Measurements from ENCODE around the gene PRKAB2. TPM values are rescaled to one million over a fixed set of nuclear protein-coding genes. Genes with fewer than 3 reads are reported as not detected.
A peak's percentile ranks its signal among the peaks of the same experiment; 100 is the strongest.

PRKAB2 gene
- total RNA-seq, 1 donor from 2014 or later = 23.2 TPM

DNA sequence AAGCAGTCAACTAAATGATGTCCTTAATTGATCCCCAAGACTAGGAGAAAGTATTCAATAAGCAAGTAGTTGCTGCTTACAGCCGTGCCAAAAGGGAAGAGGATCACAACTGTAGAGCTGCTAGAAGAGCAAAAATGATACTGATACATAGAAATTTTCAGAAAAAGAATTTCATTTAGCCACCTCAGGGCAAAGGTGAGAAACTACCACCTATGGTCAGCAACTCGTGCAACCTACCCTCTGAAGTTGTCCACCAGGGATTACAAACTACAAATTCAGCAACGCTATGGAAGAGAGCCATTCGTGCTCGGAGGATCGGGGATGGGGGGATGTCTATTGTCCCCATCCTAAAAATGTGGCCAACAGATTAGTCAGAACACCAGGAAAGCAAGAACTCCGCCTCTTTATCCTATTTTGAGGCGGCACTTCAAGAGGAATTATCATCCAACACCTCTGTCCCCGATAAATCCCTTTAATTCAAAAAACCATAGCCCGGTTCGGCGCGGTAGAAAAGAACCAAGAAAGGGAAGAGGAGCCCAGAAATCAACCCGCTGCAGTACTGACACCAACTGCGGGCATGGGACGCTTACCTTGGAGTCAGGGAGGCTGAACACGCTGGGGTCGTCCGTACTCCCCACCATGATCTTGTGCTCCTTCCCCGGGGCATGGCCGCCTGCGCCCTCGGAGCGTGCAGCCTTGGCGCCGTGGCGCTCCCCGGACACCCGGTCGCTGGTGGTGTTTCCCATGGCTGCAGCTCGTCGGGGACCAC is 687 bp downstream of the PRKAB2 start:
- Histone ChIP-seq H3K36me3 (ENCODE audit: control insufficient read depth, insufficient read depth, low read length) (peaks cover 1% of the 10 kb centered on the region), H3K4me3 (ENCODE audit: low read depth, low read length) (peak overlapping the region; percentile 91), H3K27me3 (ENCODE audit: control insufficient read depth, insufficient read depth, low read length) (no peaks in the 10 kb centered on the region)
- FAIRE-seq = no peak
- TF ChIP-seq, protein P1, sequence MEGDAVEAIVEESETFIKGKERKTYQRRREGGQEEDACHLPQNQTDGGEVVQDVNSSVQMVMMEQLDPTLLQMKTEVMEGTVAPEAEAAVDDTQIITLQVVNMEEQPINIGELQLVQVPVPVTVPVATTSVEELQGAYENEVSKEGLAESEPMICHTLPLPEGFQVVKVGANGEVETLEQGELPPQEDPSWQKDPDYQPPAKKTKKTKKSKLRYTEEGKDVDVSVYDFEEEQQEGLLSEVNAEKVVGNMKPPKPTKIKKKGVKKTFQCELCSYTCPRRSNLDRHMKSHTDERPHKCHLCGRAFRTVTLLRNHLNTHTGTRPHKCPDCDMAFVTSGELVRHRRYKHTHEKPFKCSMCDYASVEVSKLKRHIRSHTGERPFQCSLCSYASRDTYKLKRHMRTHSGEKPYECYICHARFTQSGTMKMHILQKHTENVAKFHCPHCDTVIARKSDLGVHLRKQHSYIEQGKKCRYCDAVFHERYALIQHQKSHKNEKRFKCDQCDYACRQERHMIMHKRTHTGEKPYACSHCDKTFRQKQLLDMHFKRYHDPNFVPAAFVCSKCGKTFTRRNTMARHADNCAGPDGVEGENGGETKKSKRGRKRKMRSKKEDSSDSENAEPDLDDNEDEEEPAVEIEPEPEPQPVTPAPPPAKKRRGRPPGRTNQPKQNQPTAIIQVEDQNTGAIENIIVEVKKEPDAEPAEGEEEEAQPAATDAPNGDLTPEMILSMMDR (IDR thresholded peaks at IDR 0.05; ENCODE audit: insufficient read depth, low read length, severe bottlenecking) = no peak
- DNase-seq (ENCODE audit: low read depth) = peak; percentile 18

DNA sequence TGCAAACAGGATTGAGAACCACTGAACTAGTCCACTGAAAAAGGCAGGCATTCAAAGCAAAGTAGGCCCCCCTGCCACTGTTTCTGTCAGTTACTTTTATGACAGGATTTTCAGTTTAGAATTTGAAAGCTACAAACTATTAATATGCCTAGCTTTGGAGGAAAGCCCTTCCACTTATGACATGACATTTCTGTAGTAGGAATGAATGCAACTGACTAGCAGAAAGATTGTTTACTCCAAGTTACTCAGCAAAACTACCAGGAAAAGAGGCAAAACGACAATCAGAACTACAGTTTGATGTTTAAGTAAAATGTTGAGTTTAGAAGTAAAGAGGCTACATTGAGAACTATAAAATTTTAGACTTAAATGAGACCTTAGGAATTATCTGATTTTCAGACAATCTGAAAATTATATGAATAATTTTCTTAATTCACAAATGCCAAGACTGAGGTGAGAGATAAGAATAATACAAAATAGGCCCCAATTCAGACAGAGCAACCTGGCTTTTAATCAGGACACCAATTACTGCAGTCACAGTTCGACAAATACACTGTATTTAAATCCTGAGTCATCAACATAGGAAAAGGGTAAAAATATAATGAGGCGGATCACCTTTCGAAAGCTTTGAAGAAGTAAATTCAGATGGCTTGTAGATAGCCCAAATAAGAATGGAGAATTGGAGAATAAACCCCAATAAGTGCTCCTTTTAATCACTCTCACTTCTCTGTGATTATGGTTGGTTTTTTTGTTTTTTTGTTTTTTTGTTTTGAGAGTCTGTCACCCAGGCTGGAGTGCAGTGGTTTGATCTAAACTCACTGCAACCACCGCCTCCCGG is 2.2 kb downstream of the PRKAB2 start:
- DNase-seq (ENCODE audit: low read depth) (peak; percentile 30), FAIRE-seq (no peak)
- Histone ChIP-seq H3K4me3 (ENCODE audit: low read depth, low read length) (peak overlapping the region; percentile 5), H3K36me3 (ENCODE audit: control insufficient read depth, insufficient read depth, low read length) (peaks cover 5% of the 10 kb centered on the region), H3K27me3 (ENCODE audit: control insufficient read depth, insufficient read depth, low read length) (no peaks in the 10 kb centered on the region)
- TF ChIP-seq, protein P1 (IDR thresholded peaks at IDR 0.05; ENCODE audit: insufficient read depth, low read length, severe bottlenecking) = no peak

DNA sequence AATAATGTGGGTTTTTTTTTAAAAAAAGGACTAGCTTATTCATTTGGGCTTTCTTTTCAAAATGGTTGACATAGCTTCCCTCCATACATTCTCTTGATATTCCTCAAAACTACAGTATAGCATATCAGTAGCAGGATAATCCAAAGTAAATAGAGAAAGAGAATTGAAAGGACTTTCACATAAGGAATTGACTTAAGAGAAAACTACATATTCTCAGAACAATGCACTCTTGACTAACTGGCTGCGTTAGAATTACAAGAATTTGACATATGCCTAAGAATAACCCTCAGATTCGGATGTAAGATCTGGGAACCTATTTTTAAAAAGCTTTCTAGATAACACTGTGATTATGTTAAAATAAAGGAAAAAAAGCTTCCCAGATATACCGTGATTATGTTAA is 3.1 kb downstream of the PRKAB2 start:
- TF ChIP-seq, protein P1 (IDR thresholded peaks at IDR 0.05; ENCODE audit: insufficient read depth, low read length, severe bottlenecking) = no peak
- H3K36me3 ChIP-seq (ENCODE audit: control insufficient read depth, insufficient read depth, low read length) = peaks cover 5% of the 10 kb centered on the region
- no peak overlapping the region for H3K4me3 ChIP-seq (ENCODE audit: low read depth, low read length)
- no peak for FAIRE-seq
- no peak for DNase-seq (ENCODE audit: low read depth)
- H3K27me3 ChIP-seq (ENCODE audit: control insufficient read depth, insufficient read depth, low read length) = no peaks in the 10 kb centered on the region

DNA sequence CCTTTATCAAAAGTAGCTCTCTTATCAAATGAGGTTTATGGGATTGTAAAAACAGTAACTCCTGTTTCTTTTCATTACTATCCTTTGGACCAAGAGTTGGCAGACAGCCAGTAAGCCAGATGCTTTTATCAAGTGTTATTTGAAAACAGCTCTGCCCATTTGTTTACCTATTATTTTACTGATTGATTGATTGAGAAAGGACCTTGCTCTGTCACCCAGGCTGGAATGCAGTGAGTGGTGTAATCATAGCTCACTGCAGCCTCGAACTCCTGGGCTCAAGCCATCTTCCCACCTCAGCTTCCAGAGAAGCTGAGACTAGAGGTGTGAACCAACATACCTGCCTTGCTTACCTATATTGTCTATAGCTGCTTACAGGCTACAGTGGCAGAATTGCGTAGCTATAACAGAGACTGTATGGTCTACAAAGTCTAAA is 3.6 kb downstream of the PRKAB2 start:
- TF ChIP-seq, protein P1 (IDR thresholded peaks at IDR 0.05; ENCODE audit: insufficient read depth, low read length, severe bottlenecking) = no peak
- H3K27me3 ChIP-seq (ENCODE audit: control insufficient read depth, insufficient read depth, low read length) = no peaks in the 10 kb centered on the region
- no peak for FAIRE-seq
- peak; percentile 49 for DNase-seq (ENCODE audit: low read depth)
- H3K36me3 ChIP-seq (ENCODE audit: control insufficient read depth, insufficient read depth, low read length) = peaks cover 5% of the 10 kb centered on the region
- no peak overlapping the region for H3K4me3 ChIP-seq (ENCODE audit: low read depth, low read length)

DNA sequence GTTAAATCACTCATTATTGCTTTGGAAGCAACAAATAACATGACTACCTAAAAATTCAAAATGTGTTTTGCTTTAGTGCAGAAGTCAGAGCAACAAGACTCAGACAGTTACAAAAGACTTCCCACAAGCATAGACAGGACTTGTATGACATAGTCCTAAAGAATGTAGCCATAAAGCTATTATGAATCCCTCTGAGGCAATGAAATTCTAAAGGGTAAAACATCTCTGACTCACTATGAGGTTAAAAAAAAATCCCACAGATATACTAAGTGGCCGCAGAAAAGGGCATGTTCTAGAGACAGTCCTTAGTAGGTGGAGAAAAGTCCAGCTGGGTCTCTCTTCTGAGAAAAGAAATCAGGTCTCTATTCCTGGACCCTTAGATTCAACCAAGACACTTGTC is 4.9 kb downstream of the PRKAB2 start:
- H3K36me3 ChIP-seq (ENCODE audit: control insufficient read depth, insufficient read depth, low read length) = peaks cover 7% of the 10 kb centered on the region
- DNase-seq (ENCODE audit: low read depth) (peak; percentile 99), FAIRE-seq (no peak)
- H3K4me3 ChIP-seq (ENCODE audit: low read depth, low read length) = no peak overlapping the region
- H3K27me3 ChIP-seq (ENCODE audit: control insufficient read depth, insufficient read depth, low read length) = no peaks in the 10 kb centered on the region
- TF ChIP-seq, protein P1 (IDR thresholded peaks at IDR 0.05; ENCODE audit: insufficient read depth, low read length, severe bottlenecking) = no peak
